HG03196 (cell line): ENCODE results near the gene NTM.
"Not testable (repeated sequence)": the region's sequence is repeated elsewhere in the genome, so short reads cannot be mapped to it uniquely, and the experiment has no call there.

Experiments used
- ATAC-seq: cut with Tn5 transposase; IDR thresholded peaks from one replicate; pipeline ENCODE4 v1.9.1; 2021; ENCODE audit not compliant: unreplicated experiment

The NTM gene

DNA sequence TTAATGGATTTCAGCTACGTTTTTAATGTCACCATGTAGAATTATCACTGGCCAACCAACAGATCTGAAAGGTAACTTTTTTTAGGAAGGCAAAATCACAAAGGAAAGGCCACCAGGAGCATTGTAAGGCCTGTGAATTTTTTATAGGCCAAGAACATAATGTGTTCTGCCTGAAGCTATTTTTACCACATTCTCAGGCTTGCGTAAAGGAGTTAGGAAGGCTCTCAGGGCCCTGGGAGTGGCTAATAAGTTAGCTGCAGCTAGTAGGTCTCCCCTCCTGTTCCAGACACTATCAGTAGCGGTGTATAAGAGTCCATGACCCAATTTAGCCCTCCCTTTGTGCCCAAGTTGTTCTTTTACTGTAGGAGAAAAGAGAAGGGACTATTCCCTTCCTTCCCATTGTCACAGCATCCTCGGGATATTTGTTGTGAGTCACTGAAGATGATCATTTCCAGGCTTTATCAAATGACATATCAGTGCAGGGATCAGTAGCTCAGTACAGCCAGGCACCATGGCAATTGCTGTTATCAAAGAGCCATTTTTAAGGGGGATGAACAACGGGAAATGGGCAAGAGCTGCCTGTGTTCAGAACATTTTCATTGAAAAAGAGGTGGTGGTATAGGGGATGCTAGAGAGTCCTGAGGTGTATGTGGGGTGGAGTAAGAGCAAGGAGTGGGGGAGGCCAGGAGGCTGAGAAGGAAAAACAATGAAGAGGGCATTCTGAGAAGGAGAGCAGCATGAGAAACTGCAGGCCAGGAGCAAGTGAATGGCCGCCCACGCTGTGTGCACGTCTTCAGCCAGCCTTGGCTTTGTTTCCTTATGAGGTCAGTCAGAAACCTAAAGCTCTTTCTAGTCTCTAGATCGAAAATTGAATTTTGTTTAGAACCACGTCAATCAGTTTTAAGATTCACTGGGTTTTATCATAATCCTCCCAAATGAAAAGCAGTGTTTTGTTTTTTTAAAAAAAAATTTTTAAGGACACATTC is 940.3 kb downstream of the NTM start:
- ATAC-seq = no peak

DNA sequence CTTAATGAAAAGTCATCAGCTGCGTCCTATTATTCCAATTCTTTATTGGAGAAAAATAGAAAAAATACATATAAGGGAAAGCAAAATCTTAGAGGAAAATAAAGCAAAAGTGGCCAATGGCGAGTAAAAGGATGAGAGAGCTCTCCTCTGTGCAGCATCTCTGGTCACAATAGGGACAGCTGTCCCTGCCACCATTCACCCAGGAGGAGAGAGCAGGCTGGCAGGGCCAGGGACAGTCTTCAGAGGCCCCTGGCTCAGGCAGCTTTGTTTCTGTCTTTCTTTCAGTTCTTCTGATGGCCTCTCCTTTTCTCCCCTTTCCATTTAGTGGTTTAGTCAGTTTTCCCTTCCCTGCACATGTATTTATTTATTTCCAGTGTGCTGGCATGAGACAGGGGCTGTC is 941.3 kb downstream of the NTM start:
- no peak for ATAC-seq

DNA sequence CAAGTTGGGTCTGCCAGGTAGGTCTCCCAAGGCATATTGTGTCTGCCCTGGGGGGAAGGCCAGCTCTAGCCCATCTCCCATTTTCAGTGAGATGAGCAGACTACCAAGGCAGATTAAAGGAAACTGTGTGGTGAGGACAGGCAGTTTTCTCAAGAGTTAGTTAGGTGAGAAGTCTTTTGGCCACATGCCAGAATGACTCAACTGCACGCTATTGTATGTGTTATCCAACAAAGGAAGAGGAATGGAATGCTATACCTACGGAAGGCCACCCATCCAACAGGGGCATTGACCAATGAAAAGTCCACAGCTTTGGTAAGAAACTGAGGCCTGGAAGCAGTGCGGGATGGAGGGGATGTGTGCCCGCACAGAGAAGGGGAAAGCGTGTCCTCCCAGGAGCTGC is 941.7 kb downstream of the NTM start:
- ATAC-seq = no peak

DNA sequence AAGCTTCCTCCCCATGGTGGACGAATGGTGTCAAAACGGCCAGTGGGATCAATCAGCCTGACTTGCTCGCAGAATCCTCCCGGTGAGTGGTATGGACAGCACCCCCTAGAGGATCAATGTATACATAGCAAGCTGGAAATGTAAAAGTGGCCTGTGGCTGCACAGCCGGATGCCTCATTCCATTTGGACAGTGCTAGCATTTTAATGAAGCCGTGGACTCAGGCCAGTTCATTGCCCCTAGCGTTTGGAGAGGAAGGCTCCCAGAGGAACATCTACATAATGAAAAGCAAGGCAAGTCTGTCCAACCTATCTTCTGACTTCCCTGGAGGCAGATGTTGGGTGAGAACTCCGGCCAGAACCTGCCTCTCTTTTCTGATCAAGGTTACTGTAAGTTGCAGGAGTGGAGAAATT is 942.3 kb downstream of the NTM start:
- ATAC-seq = no peak

DNA sequence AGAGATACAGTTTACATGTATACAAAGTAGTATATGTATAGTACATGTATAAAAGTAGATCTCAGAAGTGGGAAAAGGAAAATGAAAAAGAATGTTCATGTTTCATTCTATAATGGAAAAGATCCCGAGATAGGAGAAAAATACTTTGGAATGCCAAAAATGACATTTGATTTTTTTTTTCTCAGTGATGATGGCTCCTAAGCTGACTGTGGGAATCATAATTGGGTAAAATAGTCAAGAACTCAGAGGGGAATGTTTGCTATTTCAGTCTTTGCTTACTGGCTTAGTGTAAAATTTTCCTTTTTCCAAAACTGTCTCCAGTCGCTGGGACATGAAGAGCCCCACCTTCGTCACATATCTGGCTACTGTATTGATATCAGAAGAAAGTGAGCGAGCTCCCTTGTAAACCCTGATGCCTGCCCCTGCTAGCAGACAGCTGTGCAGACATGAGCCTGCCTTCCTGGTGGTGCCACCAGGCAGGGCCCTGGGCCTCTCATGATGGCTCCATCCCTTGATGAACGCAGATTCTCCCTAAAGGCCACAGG is 944.6 kb downstream of the NTM start:
- ATAC-seq = no peak

DNA sequence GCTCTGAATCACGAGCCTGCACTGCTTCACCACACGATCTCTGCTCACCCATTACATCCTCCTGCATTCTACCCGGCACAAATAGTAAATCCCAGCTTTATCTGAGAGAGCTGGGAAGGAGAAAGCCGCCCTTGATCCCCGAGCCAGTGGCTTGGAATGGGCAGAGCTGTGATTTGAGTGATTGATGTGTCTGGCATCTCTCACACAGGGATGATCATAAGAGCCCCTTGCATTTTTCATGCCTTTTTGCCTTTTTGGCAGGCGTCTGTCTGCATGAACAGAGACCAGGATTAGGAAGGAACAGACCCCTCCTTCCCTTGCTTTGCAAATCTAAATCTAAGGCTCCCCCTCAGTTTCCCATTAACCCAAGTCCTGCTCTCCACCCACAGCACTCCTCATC is 945.3 kb downstream of the NTM start:
- no peak for ATAC-seq

DNA sequence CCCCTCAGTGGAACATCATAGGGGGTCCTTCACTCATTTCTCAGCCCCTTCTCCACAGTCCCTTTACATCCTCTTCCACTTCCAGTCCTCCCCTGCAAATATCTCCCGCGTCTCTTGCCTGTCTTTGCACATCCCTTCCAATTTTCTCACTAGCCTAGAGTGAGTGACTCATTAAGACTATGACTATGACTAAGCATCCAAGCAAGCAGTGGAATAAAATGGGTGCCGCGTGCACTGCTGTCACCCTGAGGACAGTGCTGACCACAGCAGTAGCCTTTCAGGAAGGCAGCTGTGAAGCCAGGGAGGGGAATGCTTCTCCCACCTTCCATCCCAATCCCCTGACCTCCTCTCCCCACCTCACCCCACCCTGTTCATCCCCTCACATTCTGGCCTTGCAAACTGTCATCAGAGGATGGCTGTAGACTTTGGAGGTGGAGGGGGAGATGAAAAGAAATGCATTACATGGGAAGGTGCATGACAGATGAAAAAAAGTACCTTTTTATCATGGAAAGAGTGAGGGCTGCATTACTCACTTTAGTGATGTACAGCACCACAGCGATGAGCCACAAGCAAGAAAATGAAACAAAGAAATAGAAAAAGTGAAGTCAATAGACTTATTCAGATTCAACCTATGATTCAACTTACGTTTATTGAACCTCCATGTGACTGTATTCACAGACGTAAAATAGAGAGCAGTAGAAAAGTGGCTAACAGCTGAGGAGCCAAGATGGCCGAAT is 948.2 kb downstream of the NTM start:
- no peak for ATAC-seq

DNA sequence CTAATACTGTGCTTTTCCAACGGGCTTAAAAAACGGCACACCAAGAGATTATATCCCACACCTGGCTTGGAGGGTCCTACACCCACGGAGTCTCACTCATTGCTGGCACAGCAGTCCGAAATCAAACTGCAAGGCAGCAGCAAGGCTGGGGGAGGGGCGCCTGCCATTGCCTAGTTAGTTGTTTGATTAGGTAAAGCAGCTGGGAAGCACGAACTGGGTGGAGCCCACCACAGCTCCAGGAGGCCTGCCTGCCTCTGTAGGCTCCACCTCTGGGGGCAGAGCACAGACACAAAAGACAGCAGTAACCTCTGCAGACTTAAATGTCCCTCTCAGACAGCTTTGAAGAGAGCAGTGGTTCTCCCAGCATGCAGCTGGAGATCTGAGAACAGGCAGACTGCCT is 949.0 kb downstream of the NTM start:
- ATAC-seq = not testable (repeated sequence)

DNA sequence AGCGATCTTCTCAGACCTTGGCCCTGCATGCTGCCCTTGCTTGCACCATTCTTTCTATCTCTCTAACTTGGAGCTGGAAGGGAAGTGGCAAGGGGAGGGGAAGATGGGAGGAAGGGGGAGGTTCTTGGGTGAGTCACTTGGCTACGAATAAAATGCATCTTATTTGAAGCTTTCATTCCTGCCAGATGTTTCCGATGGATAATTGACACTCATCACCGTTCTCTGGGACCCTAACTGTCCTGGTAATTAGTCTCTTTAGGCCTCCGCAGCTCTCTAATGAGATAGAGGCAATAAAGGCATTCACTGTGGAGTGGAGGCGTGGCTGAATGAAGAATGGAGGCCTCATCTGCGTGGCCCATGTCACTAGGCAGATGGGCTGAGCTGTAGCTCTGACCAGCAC is 960.1 kb downstream of the NTM start:
- ATAC-seq = no peak

DNA sequence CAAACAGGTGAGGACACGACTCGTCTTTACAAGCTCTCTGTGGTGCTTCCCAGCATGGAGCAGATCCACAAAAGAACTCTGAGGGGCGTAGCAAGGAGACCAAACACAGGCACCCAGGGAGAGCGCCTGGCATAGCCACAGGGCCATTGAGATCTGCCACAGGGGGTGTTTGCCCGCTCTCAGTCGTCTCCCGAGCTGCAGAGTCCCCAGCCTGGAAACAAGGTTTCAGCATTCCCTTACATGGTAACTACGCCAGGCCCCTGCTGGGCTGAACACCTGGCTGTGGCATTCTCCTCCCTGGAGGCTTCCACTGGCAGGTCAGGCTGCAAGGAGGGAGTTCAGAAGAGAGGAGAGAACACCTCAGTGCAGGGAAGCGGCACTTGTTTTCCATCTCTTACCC is 962.1 kb downstream of the NTM start:
- no peak for ATAC-seq

DNA sequence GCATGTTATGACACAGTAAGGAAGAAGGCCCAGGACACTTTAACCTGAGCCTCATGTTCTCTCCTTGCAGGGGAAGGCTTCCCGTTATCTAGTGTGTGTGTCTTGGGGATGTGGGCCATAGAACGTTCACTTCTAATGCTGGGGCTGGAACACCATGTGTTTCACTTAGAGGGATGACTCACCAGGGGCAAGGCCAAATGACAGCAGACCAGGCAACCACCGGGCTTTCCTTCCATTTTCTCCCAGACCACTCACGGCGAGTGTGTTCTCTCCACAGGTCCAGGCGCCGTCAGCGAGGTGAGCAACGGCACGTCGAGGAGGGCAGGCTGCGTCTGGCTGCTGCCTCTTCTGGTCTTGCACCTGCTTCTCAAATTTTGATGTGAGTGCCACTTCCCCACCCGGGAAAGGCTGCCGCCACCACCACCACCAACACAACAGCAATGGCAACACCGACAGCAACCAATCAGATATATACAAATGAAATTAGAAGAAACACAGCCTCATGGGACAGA is 964.4 kb downstream of the NTM start:
- no peak for ATAC-seq

DNA sequence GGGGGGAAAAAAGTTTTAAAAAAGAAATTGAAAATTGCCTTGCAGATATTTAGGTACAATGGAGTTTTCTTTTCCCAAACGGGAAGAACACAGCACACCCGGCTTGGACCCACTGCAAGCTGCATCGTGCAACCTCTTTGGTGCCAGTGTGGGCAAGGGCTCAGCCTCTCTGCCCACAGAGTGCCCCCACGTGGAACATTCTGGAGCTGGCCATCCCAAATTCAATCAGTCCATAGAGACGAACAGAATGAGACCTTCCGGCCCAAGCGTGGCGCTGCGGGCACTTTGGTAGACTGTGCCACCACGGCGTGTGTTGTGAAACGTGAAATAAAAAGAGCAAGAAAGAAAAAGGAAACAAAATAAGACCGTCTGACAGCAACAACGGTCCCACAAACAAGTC is 964.9 kb downstream of the NTM start:
- no peak for ATAC-seq

DNA sequence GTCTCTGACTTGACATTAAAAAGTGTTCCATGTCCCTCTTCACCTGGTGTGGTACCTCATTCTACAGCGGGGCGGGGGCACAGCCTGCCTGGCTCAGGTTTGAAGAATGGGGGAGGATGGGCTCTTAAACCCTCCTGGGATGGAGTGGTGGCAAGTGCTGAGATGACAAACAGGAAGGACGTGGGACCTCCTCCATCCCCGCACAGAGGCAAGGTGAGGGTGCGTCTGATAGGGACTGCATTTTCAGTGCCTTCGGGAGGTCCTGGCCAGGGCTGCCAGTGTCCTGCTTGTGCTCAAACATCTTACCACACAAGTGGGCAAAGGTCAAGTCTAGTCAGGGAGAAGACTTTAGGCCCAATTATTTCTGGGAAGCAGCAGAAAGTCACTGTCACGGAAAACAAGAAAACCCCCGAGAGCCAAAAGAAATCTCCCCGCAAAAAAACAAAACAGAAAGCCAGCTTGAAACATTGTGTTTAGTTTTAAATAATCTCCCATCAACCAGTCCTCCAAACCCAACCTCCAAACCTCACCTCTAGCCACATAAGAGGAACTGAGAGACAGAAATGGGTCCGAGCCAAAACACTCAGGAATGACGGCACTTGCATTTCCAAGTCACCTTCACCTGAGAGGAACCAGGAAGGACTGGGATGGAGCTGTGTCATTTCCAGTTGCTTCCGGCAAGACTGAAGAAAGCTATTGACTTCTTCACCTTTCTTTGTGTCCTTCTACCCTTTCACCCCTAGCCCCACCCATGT is 966.5 kb downstream of the NTM start:
- ATAC-seq = no peak

DNA sequence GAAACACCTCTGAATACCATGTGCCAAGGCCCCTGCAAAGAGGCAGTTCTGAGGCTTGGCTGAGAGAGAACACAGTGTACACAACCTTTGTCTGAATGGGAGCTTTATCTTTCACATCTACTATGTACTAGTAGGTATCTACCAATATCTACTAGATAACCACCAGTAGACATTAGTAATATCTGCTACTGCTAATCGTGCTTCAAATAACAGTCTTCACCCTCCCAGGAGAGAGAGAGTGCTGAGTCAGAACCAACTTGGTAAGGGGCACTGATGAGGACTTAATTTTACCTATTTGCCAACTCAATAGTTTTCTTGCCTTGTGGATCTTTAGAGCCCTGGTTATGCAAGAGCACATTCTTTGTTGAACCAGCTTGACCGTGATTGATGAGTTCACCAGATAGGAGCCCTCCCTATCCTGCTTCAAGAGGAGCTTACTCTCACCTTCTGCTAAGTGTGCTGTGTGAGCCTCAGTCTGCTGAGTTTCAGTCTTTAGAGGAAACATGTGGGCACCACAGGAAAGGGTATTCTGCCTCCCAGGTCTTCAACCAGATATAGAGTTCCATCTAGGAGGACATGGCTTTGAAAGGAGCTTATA is 967.5 kb downstream of the NTM start:
- ATAC-seq = no peak

DNA sequence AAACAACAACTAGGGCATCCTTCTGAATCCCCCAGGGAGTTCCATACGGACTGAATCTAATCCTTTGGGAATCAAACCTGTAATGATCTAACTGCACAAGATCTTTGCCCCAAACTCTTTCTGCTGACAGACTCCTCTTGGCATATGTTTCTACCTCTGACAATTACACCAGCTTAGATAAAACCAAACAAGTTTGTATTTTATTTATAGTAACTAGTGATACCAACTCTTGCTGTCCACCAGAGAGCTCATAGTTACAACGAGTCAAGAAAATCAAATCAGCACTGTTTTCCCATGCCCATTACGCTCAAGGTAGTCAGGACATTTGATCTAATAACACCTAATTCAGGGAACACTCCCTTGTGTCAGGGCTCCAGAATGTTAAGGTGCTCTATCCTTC is 972.0 kb downstream of the NTM start:
- no peak for ATAC-seq

DNA sequence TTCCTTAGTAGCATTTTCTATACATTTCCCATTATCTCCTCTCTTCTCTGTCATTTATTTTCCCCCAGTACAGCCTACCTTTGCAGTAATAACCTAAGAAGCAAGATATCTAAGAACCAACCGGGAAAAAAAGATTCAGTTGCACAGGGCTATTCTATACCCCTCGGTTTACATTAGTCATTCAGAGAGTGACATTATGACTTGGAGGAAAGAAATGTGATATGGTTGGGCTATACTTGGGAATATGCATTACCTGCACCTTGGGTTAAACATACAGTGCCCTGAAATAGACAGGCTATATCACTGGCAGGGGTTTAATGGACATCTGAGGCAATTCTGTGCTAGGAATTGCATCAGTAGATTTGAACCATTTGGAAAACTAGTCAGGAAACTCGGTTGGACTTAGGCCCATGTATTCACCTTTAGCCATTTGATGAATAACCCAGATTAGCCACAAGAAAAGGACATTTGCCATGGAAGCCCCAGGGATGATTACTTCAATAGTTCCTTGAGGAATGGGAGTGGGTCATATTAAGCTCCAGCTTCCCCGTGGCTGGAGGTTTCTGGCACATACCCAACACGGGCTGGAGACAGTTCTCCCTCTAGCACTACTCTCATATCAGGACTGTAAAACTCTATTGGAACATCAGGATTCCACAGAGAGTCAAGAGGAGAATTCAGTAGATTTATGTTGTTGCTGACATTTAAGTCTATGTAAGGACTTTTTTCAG is 973.2 kb downstream of the NTM start:
- ATAC-seq = no peak

DNA sequence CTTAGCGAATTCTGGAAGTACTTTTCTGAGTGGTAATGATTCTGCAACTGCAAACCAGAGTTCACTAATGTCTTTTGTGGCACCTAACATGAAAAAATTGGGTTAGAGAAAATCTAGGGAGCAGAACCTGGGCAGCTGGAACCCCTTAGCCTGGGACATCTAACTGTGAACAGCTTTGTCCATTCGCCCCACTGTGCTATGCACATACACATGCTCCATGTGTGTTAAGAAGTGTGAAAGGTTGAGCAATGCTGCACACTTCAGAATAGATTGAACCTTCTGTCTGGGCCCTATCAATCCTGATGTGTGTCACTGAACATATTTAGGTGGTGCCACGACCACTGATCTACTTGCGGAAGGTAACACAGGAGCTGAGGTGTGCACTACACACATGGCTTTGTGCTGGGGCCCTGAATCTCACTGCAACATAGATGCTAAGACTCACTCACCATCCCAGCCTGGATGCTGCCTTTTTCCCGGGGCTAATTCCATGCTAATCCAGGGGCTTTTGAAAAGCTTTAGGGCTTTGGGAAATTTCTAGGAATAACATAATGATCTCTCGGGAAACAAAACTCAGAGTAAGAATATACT is 976.2 kb downstream of the NTM start:
- no peak for ATAC-seq

DNA sequence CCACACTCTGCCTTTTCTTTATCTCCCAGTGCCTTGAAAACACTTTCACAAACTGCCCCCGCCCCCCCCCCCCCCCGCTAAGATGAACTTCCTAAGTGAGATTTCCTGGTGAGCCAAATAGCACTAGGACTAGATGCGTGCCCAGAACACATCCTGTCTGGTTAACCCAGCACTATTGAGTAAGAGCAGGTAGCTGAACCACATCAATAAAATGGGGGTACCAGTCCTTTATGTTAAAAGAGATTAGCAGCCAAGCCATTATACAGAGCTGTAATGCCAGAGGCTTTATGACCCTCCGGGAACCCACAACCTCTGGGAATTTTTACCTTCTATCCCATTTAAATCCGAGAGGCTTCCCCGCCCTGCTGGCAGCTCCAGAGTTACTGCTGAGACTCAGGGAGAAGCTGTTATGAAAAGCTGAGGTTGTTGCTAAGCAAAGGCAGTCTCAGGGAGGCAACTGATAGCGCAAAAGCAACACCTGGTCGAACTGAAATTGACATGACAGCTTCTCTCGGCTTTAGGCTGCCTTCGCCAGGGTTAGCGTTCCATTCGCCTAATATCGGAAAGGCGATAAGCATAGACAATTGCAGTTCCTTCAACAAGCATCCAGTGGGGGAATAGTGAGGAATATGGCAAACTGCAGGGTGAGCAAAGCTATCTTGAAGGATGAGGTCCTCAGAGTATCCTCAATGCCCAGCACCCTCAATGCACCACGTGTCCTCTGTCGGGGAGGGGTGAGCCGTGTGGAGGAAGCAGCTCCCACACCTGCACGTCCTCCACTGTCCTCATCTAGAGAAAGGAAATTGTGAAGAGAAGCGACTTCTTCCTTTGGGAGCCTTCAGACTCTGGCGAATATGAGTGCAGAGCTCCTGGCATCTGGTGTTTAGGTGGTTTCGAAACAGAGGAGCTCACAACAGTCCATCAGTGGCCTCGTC is 977.0 kb downstream of the NTM start:
- no peak for ATAC-seq
